Prostate gland (tissue), 2 donors: ENCODE results near the gene TEKT1. TPM values are rescaled to one million over a fixed set of nuclear protein-coding genes. Genes with fewer than 3 reads are reported as not detected.
"Not testable (repeated sequence)": the region's sequence is repeated elsewhere in the genome, so short reads cannot be mapped to it uniquely, and the experiment has no call there.

Experiments used
- DNase-seq: peaks from one replicate; pipeline ENCODE4 v3.0.0-alpha.2; 2019; ENCODE audit warnings: low spot score
- H3K27ac ChIP-seq, 2 donors: fragments of 200-600 bp; sonication (generic); 2 replicates each; pipeline ENCODE4 v1.5.1; 2017 to 2019
- H3K27me3 ChIP-seq: fragments of 200-600 bp; sonication (generic); replicated peaks from 2 replicates; pipeline ENCODE4 v1.5.1; 2019; ENCODE audit not compliant: insufficient read depth
- H3K36me3 ChIP-seq, 2 donors: fragments of 200-600 bp; sonication (generic); 1 replicate in 1 of 2; 2 replicates in 1 of 2; pipeline versions ENCODE4 v1.5.1 to v1.8.1; 2017 to 2019
- H3K4me1 ChIP-seq: fragments of 200-600 bp; sonication (generic); replicated peaks from 2 replicates; pipeline ENCODE4 v1.5.1; 2019
- H3K4me3 ChIP-seq, 2 donors: fragments of 200-600 bp; sonication (generic); 2 replicates each; pipeline ENCODE4 v1.5.1; 2017 to 2019
- H3K9me3 ChIP-seq: fragments of 200-600 bp; sonication (generic); 2 replicates; pipeline ENCODE4 v1.5.1; 2017
- POLR2A ChIP-seq: fragments of 450-650 bp; IDR thresholded peaks from one replicate; pipeline ENCODE4 v1.6.1; 2016; ENCODE audit warnings: antibody characterized with exemption, mild to moderate bottlenecking
- POLR2AphosphoS5 ChIP-seq: sonication (generic); formaldehyde crosslinking; IDR thresholded peaks from one replicate; pipeline ENCODE4 v1.6.1; 2017; ENCODE audit warnings: antibody characterized with exemption
- WGBS: methylation state at CpG from one replicate; pipeline ENCODE4 v1.1.5; 2018; 5-methylcytosine and 5-hydroxymethylcytosine counted together
- intact Hi-C: fragments of 100-400 bp; cut with DNase I; formaldehyde crosslinking; loops from one replicate; pipeline ENCODE4 v1.14.2; 2022
- total RNA-seq, 2 donors: library from RNA; depleted of rRNA; stranded (reverse); fragments of >200 nt; gene quantifications; one replicate each; pipeline ENCODE4 v1.1.0, GENCODE V29; 2016
- TF ChIP-seq, protein P1 (sequence below), 4 experiments: fragments of 200-600 bp in 2 of 4; fragments of 450-650 bp in 2 of 4; sonication (generic) in 2 of 4; IDR thresholded peaks; 1 replicate in 3 of 4; 2 replicates in 1 of 4; pipeline ENCODE4 v1.5.1; 2016 to 2019; ENCODE audit warnings: antibody characterized with exemption in 4 of 4, mild to moderate bottlenecking in 2 of 4, moderate library complexity in 2 of 4

TEKT1 gene
- 1 to 10 TPM in 1 of 2 donors, not detected in 1; 1.4 TPM for total RNA-seq

GRCh38 chr17:6831661-6832263, at the start of gene TEKT1:
Gene TEKT1, minus strand, starts transcription at chr17:6831729. Its CDS starts 1,353 bp downstream, at chr17:6830376.
- no peaks in the 10 kb centered on the region for H3K4me1 ChIP-seq
- DNase-seq, result peak; percentile 57
- intact Hi-C loops, result no loop called here
- 4% methylated on average over 30 of the region's 35 CpGs for WGBS
- no peak within 1 kb of the TSS for H3K27ac ChIP-seq
- no peaks in the 10 kb centered on the region for H3K36me3 ChIP-seq
- no peaks in the 10 kb centered on the region for H3K9me3 ChIP-seq
- TF ChIP-seq POLR2AphosphoS5, result peak; percentile 29
- TF ChIP-seq POLR2A, result no peak
- H3K4me3 ChIP-seq, result peak within 1 kb of the TSS in 1 of 2 donors; percentile 6
- no peaks in the 10 kb centered on the region for H3K27me3 ChIP-seq

DNA sequence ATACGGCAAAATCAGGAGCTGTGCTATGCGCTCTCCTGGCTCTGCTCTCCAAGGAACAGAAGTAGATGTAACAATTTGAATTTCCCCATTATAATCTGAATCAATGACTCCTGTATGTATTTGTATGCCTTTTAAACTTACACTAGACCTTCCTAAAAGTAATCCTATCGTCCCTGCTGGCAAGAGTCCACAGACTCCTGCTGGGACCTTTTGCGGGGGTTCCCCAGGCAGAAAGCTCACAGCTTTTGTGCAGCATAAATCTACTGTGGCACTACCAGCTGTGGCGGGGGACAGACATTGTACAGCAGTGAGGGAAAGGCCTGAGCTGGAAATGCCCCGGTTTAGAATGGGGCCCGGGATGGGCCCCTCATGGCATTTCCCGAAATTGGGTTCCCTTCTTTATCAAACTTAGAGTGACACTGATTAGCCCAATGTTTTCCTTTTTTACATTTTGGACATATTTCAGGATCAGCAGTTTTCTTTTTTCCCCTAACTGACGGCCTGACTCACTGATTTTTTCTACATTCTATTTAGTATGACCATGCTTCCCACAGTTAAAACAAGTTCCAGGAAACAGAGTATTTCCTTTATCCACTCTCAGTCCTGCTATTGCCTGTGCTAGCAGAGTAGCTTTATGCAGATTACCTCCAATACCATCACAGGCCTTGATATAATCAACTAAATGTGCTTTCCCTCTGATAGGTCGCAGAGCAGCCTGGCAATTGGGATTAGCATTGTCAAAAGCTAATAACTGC, 47.9 kb upstream of the TEKT1 start:
- DNase-seq, H3K4me3 ChIP-seq, H3K27me3 ChIP-seq, H3K9me3 ChIP-seq, intact Hi-C loops, H3K36me3 ChIP-seq, H3K27ac ChIP-seq, H3K4me1 ChIP-seq: not testable (repeated sequence)
- 56% methylated on average over 10 of the region's 10 CpGs for WGBS

DNA sequence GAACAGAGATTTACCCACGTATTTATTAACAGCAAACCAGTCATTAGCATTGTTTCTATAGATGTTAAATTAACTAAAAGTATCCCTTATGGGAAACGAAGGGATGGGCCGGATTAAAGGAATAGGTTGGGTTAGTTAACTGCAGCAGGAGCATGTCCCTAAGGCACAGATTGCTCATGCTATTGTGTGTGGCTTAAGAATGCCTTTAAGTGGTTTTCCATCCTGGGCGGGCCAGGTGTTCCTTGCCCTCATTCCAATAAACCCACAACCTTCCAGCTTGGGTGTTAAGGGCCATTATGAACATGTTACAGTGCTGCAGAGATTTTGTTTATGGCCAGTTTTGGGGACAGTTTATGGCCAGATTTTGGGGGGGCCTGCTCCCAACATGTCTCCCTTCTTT, 43.7 kb upstream of the TEKT1 start:
- DNase-seq, H3K9me3 ChIP-seq, H3K27ac ChIP-seq, H3K27me3 ChIP-seq, H3K4me3 ChIP-seq, H3K36me3 ChIP-seq, intact Hi-C loops, H3K4me1 ChIP-seq: not testable (repeated sequence)
- 90% methylated on average over 4 of the region's 4 CpGs for WGBS

GRCh38 chr17:6872936-6873335, 41.4 kb upstream of the TEKT1 start:
- Histone ChIP-seq H3K27me3 (no peaks in the 10 kb centered on the region), H3K27ac (no peak overlapping the region), H3K36me3 (no peaks in the 10 kb centered on the region), H3K4me1 (no peaks in the 10 kb centered on the region), H3K9me3 (no peaks in the 10 kb centered on the region), H3K4me3 (no peak overlapping the region)
- 92% methylated on average over 3 of the region's 3 CpGs for WGBS
- TF ChIP-seq POLR2AphosphoS5, result no peak
- no peak for TF ChIP-seq POLR2A
- TF ChIP-seq, protein P1, sequence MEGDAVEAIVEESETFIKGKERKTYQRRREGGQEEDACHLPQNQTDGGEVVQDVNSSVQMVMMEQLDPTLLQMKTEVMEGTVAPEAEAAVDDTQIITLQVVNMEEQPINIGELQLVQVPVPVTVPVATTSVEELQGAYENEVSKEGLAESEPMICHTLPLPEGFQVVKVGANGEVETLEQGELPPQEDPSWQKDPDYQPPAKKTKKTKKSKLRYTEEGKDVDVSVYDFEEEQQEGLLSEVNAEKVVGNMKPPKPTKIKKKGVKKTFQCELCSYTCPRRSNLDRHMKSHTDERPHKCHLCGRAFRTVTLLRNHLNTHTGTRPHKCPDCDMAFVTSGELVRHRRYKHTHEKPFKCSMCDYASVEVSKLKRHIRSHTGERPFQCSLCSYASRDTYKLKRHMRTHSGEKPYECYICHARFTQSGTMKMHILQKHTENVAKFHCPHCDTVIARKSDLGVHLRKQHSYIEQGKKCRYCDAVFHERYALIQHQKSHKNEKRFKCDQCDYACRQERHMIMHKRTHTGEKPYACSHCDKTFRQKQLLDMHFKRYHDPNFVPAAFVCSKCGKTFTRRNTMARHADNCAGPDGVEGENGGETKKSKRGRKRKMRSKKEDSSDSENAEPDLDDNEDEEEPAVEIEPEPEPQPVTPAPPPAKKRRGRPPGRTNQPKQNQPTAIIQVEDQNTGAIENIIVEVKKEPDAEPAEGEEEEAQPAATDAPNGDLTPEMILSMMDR (IDR thresholded peaks at IDR 0.05), result no peak
- intact Hi-C loops, result no loop called here
- DNase-seq, result no peak

GRCh38 chr17:6870841-6871240, 39.3 kb upstream of the TEKT1 start:
- intact Hi-C loops, result no loop called here
- WGBS, result 29% methylated on average over 1 of the region's 1 CpG
- Histone ChIP-seq H3K36me3 (no peaks in the 10 kb centered on the region), H3K27ac (no peak overlapping the region), H3K9me3 (no peaks in the 10 kb centered on the region), H3K27me3 (no peaks in the 10 kb centered on the region), H3K4me3 (no peak overlapping the region), H3K4me1 (no peaks in the 10 kb centered on the region)
- no peak for DNase-seq
- TF ChIP-seq POLR2A (no peak), POLR2AphosphoS5 (no peak)
- TF ChIP-seq, protein P1 (IDR thresholded peaks at IDR 0.05), result no peak

GRCh38 chr17:6868582-6868981, 37.1 kb upstream of the TEKT1 start:
- no peak overlapping the region for H3K4me3 ChIP-seq
- no peak for DNase-seq
- intact Hi-C loops, result no loop called here
- H3K27me3 ChIP-seq, result no peaks in the 10 kb centered on the region
- no peaks in the 10 kb centered on the region for H3K9me3 ChIP-seq
- no peaks in the 10 kb centered on the region for H3K4me1 ChIP-seq
- TF ChIP-seq, protein P1 (IDR thresholded peaks at IDR 0.05), result no peak
- no peak for TF ChIP-seq POLR2A
- TF ChIP-seq POLR2AphosphoS5, result peak; percentile 15
- H3K36me3 ChIP-seq, result no peaks in the 10 kb centered on the region
- WGBS, result 35% methylated on average over 2 of the region's 2 CpGs
- no peak overlapping the region for H3K27ac ChIP-seq
